ENCODE measurements around the gene VCAN. TPM values are rescaled to one million over a fixed set of nuclear protein-coding genes. Genes with fewer than 3 reads are reported as not detected.

The VCAN gene
- polyA plus RNA-seq, 1 donor from 2014 or later: 1,185 TPM

DNA sequence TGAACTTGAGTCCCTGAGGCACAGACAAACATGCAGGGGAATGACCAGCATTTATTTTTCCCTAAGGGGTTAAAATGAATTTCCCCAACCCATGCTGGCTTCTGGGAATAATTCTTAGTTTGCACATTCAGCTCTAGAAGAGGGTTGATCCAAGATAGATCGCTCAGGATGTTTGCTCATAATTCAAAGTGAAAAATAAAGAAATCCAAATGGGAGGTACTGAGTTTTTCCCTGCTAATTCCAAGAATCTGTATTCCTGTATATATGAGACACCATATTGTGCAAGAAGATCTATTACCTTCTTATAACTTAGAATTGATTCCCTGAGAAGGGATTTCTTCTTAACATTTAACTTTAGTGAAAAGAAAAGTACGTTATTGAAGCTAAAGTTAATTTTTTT lies 96.2 kb downstream of the VCAN start:
- Histone ChIP-seq H3K4me3 (ENCODE audit: low read length) (no peak overlapping the region), H3K27ac (ENCODE audit: low read length) (no peak overlapping the region), H3K4me2 (ENCODE audit: low read length) (no peak overlapping the region), H3K9ac (ENCODE audit: low read length) (no peak overlapping the region), H3F3A (ENCODE audit: insufficient read depth, low read length, poor library complexity, severe bottlenecking) (peaks cover 16% of the 10 kb centered on the region), H3K9me3 (ENCODE audit: low read length) (no peaks in the 10 kb centered on the region), H3K27me3 (ENCODE audit: insufficient read depth, low read depth, low read length) (no peaks in the 10 kb centered on the region), H3K36me3 (ENCODE audit: insufficient read depth, low read length) (peaks cover 32% of the 10 kb centered on the region), H4K20me1 (ENCODE audit: insufficient read depth) (peaks cover 90% of the 10 kb centered on the region), H3K79me2 (replicated peaks; ENCODE audit: insufficient read depth, low read length) (peaks cover 81% of the 10 kb centered on the region), H3K9me2 (ENCODE audit: insufficient read depth, low read length) (no peaks in the 10 kb centered on the region), H2AFZ (ENCODE audit: low read depth, low read length) (no peak overlapping the region)
- TF ChIP-seq, protein P1, sequence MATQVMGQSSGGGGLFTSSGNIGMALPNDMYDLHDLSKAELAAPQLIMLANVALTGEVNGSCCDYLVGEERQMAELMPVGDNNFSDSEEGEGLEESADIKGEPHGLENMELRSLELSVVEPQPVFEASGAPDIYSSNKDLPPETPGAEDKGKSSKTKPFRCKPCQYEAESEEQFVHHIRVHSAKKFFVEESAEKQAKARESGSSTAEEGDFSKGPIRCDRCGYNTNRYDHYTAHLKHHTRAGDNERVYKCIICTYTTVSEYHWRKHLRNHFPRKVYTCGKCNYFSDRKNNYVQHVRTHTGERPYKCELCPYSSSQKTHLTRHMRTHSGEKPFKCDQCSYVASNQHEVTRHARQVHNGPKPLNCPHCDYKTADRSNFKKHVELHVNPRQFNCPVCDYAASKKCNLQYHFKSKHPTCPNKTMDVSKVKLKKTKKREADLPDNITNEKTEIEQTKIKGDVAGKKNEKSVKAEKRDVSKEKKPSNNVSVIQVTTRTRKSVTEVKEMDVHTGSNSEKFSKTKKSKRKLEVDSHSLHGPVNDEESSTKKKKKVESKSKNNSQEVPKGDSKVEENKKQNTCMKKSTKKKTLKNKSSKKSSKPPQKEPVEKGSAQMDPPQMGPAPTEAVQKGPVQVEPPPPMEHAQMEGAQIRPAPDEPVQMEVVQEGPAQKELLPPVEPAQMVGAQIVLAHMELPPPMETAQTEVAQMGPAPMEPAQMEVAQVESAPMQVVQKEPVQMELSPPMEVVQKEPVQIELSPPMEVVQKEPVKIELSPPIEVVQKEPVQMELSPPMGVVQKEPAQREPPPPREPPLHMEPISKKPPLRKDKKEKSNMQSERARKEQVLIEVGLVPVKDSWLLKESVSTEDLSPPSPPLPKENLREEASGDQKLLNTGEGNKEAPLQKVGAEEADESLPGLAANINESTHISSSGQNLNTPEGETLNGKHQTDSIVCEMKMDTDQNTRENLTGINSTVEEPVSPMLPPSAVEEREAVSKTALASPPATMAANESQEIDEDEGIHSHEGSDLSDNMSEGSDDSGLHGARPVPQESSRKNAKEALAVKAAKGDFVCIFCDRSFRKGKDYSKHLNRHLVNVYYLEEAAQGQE (IDR thresholded peaks at IDR 0.05; ENCODE audit: borderline replicate concordance): no peak
- TF ChIP-seq EZH2 (IDR thresholded peaks at IDR 0.05; ENCODE audit: borderline replicate concordance, insufficient read depth, low read length, poor library complexity, severe bottlenecking): no peak
- TF ChIP-seq, protein P2, sequence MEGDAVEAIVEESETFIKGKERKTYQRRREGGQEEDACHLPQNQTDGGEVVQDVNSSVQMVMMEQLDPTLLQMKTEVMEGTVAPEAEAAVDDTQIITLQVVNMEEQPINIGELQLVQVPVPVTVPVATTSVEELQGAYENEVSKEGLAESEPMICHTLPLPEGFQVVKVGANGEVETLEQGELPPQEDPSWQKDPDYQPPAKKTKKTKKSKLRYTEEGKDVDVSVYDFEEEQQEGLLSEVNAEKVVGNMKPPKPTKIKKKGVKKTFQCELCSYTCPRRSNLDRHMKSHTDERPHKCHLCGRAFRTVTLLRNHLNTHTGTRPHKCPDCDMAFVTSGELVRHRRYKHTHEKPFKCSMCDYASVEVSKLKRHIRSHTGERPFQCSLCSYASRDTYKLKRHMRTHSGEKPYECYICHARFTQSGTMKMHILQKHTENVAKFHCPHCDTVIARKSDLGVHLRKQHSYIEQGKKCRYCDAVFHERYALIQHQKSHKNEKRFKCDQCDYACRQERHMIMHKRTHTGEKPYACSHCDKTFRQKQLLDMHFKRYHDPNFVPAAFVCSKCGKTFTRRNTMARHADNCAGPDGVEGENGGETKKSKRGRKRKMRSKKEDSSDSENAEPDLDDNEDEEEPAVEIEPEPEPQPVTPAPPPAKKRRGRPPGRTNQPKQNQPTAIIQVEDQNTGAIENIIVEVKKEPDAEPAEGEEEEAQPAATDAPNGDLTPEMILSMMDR (IDR thresholded peaks at IDR 0.05; ENCODE audit: poor library complexity, severe bottlenecking): no peak
- TF ChIP-seq RAD21 (conservative IDR thresholded peaks at IDR 0.05): no peak
- TF ChIP-seq MXI1 (conservative IDR thresholded peaks at IDR 0.05; ENCODE audit: poor library complexity, severe bottlenecking): no peak
- TF ChIP-seq TAF1 (IDR thresholded peaks at IDR 0.05; ENCODE audit: low read depth): no peak
- no peak for TF ChIP-seq SMC3 (conservative IDR thresholded peaks at IDR 0.05; ENCODE audit: poor library complexity)
- TF ChIP-seq EP300 (conservative IDR thresholded peaks at IDR 0.05; ENCODE audit: poor library complexity, severe bottlenecking): no peak
- no peak for TF ChIP-seq POLR2AphosphoS5 (IDR thresholded peaks at IDR 0.05)

DNA sequence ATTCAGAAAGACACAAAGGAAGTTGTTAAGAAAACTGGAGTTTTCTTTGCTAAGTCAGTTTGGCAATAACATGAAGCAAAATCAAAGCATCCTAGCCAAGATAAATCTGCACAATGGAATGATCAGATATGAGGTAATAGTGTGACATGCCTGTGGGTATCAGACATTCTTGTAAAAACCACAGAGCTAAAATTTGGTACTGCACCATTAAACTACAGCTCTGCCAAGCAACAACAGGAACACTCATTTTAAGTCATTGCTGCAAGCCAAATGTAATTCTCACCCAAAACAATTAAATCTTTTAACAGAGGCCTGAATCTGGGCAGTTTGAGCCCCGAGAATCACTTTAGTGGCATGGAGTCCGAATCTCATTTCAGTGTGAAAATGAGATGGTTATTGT lies 96.6 kb downstream of the VCAN start:
- Histone ChIP-seq H2AFZ (ENCODE audit: low read depth, low read length) (no peak overlapping the region), H4K20me1 (ENCODE audit: insufficient read depth) (peaks cover 85% of the 10 kb centered on the region), H3K4me2 (ENCODE audit: low read length) (no peak overlapping the region), H3K79me2 (replicated peaks; ENCODE audit: insufficient read depth, low read length) (peaks cover 78% of the 10 kb centered on the region), H3K9me3 (ENCODE audit: low read length) (no peaks in the 10 kb centered on the region), H3F3A (ENCODE audit: insufficient read depth, low read length, poor library complexity, severe bottlenecking) (peaks cover 16% of the 10 kb centered on the region), H3K9ac (ENCODE audit: low read length) (no peak overlapping the region), H3K4me3 (ENCODE audit: low read length) (no peak overlapping the region), H3K27me3 (ENCODE audit: insufficient read depth, low read depth, low read length) (no peaks in the 10 kb centered on the region), H3K27ac (ENCODE audit: low read length) (no peak overlapping the region), H3K9me2 (ENCODE audit: insufficient read depth, low read length) (no peaks in the 10 kb centered on the region), H3K36me3 (ENCODE audit: insufficient read depth, low read length) (peaks cover 30% of the 10 kb centered on the region)
- TF ChIP-seq RAD21 (conservative IDR thresholded peaks at IDR 0.05) (no peak), MXI1 (conservative IDR thresholded peaks at IDR 0.05; ENCODE audit: poor library complexity, severe bottlenecking) (no peak), EP300 (conservative IDR thresholded peaks at IDR 0.05; ENCODE audit: poor library complexity, severe bottlenecking) (no peak), EZH2 (IDR thresholded peaks at IDR 0.05; ENCODE audit: borderline replicate concordance, insufficient read depth, low read length, poor library complexity, severe bottlenecking) (no peak), SMC3 (conservative IDR thresholded peaks at IDR 0.05; ENCODE audit: poor library complexity) (no peak), TAF1 (IDR thresholded peaks at IDR 0.05; ENCODE audit: low read depth) (no peak), POLR2AphosphoS5 (IDR thresholded peaks at IDR 0.05) (no peak)
- TF ChIP-seq, protein P1 (IDR thresholded peaks at IDR 0.05; ENCODE audit: borderline replicate concordance): no peak
- TF ChIP-seq, protein P2 (IDR thresholded peaks at IDR 0.05; ENCODE audit: poor library complexity, severe bottlenecking): no peak

Measured in neural cell (in vitro differentiated cells).